Esophagus squamous epithelium (tissue), 5 donors: ENCODE measurements around the gene DAZAP2. TPM values are rescaled to one million over a fixed set of nuclear protein-coding genes. Genes with fewer than 3 reads are reported as not detected.

Experiments
- DNase-seq: peaks from one replicate; lab custom pipeline; 2025; lab: John Stamatoyannopoulos, UW
- H3K27ac ChIP-seq, 4 donors: fragments of 200-600 bp; sonication (generic); one replicate each; pipeline ENCODE4 v1.5.1; 2016 to 2019; ENCODE audit warnings: mild to moderate bottlenecking in 1 of 4
- H3K27me3 ChIP-seq, 4 donors: fragments of 200-600 bp; sonication (generic); 1 replicate in 3 of 4; 2 replicates in 1 of 4; pipeline versions ENCODE4 v1.5.1 to v1.6.0; 2017 to 2021; ENCODE audit warnings: antibody characterized with exemption in 1 of 4
- H3K36me3 ChIP-seq, 3 donors: fragments of 200-600 bp; sonication (generic); one replicate each; pipeline ENCODE4 v1.5.1; 2016 to 2019
- H3K4me1 ChIP-seq, 3 donors: fragments of 200-600 bp; sonication (generic); one replicate each; pipeline ENCODE4 v1.5.1; 2017 to 2019
- H3K4me3 ChIP-seq, 4 donors: fragments of 200-600 bp; sonication (generic); 1 replicate in 3 of 4; 2 replicates in 1 of 4; pipeline ENCODE4 v1.5.1; 2016 to 2019; ENCODE audit warnings: mild to moderate bottlenecking in 2 of 4, moderate library complexity in 1 of 4
- H3K9me3 ChIP-seq, 3 donors: fragments of 200-600 bp; sonication (generic); one replicate each; pipeline ENCODE4 v1.5.1; 2016 to 2019
- POLR2A ChIP-seq, 4 donors: fragments of 450-650 bp; IDR thresholded peaks; one replicate each; pipeline ENCODE4 v1.6.1; 2017; ENCODE audit warnings: antibody characterized with exemption in 4 of 4, mild to moderate bottlenecking in 4 of 4, moderate library complexity in 3 of 4
- WGBS, 2 donors: methylation state at CpG; one replicate each; pipeline ENCODE4 v1.1.5; 2018; 5-methylcytosine and 5-hydroxymethylcytosine counted together
- intact Hi-C: fragments of 100-400 bp; cut with DNase I; formaldehyde crosslinking; loops from one replicate; pipeline ENCODE4 v1.15.0; 2022
- total RNA-seq, 4 donors: library from RNA; depleted of rRNA; stranded (reverse); fragments of >200 nt; gene quantifications; one replicate each; pipeline ENCODE4 v1.1.0, GENCODE V29; 2016
- TF ChIP-seq, protein P1 (sequence below), 6 experiments: fragments of 450-650 bp in 4 of 6; fragments of 200-600 bp in 2 of 6; sonication (generic) in 2 of 6; IDR thresholded peaks; one replicate each; pipeline ENCODE4 v1.5.1; 2016 to 2019; ENCODE audit warnings: antibody characterized with exemption in 6 of 6, mild to moderate bottlenecking in 4 of 6, moderate library complexity in 4 of 6
- donor health status: DM: yes; HTN: yes; CAD: no.

Gene DAZAP2
- total RNA-seq, 4 donors from 2014 or later, result 156 to 261 (median 188) TPM

GRCh38 chr12:51229116-51229809 lies 9.4 kb upstream of the DAZAP2 start:
- TF ChIP-seq, protein P1, sequence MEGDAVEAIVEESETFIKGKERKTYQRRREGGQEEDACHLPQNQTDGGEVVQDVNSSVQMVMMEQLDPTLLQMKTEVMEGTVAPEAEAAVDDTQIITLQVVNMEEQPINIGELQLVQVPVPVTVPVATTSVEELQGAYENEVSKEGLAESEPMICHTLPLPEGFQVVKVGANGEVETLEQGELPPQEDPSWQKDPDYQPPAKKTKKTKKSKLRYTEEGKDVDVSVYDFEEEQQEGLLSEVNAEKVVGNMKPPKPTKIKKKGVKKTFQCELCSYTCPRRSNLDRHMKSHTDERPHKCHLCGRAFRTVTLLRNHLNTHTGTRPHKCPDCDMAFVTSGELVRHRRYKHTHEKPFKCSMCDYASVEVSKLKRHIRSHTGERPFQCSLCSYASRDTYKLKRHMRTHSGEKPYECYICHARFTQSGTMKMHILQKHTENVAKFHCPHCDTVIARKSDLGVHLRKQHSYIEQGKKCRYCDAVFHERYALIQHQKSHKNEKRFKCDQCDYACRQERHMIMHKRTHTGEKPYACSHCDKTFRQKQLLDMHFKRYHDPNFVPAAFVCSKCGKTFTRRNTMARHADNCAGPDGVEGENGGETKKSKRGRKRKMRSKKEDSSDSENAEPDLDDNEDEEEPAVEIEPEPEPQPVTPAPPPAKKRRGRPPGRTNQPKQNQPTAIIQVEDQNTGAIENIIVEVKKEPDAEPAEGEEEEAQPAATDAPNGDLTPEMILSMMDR (IDR thresholded peaks at IDR 0.05), result no peak
- no peak for TF ChIP-seq POLR2A (IDR thresholded peaks at IDR 0.05)
- Histone ChIP-seq H3K4me1 (no peaks in the 10 kb centered on the region), H3K4me3 (no peak overlapping the region), H3K27me3 (no peaks in the 10 kb centered on the region), H3K36me3 (no peaks in the 10 kb centered on the region), H3K27ac (no peak overlapping the region), H3K9me3 (no peaks in the 10 kb centered on the region)
- WGBS, 2 donors, result 92 to 93% methylated on average over 7 of the region's 7 CpGs
- no peak for DNase-seq
- intact Hi-C loops, result no loop called here

- intact Hi-C loops, result no loop called here
- no peak for TF ChIP-seq POLR2A (IDR thresholded peaks at IDR 0.05)
- TF ChIP-seq, protein P1 (IDR thresholded peaks at IDR 0.05), result no peak
- DNase-seq, result no peak
- Histone ChIP-seq H3K36me3 (no peaks in the 10 kb centered on the region), H3K27me3 (no peaks in the 10 kb centered on the region), H3K4me3 (no peak overlapping the region), H3K9me3 (no peaks in the 10 kb centered on the region), H3K4me1 (peaks cover 0 to under 1% (median 0%) of the 10 kb centered on the region in 3 donors), H3K27ac (no peak overlapping the region)
Observed at GRCh38 chr12:51232642-51233041, 6.0 kb upstream of the DAZAP2 start.

DNA sequence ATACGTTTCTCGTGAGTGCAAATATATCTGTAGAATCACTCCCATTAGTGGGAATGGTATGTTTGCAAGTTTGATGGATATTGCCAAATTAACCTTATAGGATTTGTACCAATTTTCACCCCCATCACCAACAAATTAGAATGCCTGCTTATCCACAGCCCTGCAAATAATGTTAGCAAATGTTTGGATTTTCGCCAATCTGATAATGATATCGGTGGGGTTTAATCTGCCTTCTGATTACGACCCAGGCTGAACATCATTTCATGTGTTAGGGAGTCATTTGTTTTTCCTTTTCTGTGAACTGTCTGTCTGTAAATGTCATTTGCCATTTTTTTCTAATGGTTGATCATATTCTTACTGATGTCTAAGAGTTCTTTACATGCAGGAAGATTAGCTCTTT lies 4.1 kb upstream of the DAZAP2 start:
- Histone ChIP-seq H3K4me3 (no peak overlapping the region), H3K27ac (no peak overlapping the region), H3K4me1 (peaks cover 0 to 10% (median 5%) of the 10 kb centered on the region in 3 donors), H3K36me3 (no peaks in the 10 kb centered on the region), H3K9me3 (no peaks in the 10 kb centered on the region), H3K27me3 (no peaks in the 10 kb centered on the region)
- no peak for DNase-seq
- intact Hi-C loops, result no loop called here
- TF ChIP-seq, protein P1 (IDR thresholded peaks at IDR 0.05), result no peak
- TF ChIP-seq POLR2A (IDR thresholded peaks at IDR 0.05), result no peak
- WGBS, 2 donors, result 77 to 79% methylated on average over 5 of the region's 5 CpGs

DNA sequence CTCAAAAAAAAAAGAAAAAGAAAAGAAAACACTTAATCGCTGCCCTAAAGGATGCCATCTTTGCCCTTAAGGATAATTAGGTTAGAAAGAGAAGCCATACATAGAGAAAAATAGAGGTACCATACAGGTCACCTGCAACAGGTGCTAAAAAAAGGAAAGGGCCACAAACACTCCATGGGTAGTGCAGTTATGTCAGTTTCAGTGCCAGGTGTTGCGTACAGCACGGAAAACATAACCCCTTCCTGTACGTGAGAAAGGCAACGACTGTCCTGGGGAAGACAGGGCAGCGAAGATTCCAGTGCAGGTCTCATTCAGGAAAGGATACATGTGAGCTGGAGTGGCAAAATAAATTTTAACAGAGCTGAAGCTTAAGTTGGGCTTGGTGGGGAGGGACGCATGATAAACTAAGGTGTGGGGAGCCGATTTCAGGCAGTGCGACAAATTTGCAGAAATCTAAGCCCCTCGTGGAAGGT lies 553 bp upstream of the DAZAP2 start:
- DNase-seq, result no peak
- WGBS, 2 donors, result 6 to 9% methylated on average over 10 of the region's 10 CpGs
- H3K4me1 ChIP-seq, result peaks cover 5 to 44% (median 17%) of the 10 kb centered on the region in 3 donors
- H3K36me3 ChIP-seq, result peaks cover 8 to 31% (median 15%) of the 10 kb centered on the region in 3 donors
- peak overlapping the region; percentile 100 for H3K27ac ChIP-seq
- intact Hi-C loops, result no loop called here
- no peaks in the 10 kb centered on the region for H3K9me3 ChIP-seq
- peak overlapping the region; percentile 98 to 99 (median 99) for H3K4me3 ChIP-seq
- H3K27me3 ChIP-seq, result no peaks in the 10 kb centered on the region
- TF ChIP-seq, protein P1 (IDR thresholded peaks at IDR 0.05), result no peak
- TF ChIP-seq POLR2A (IDR thresholded peaks at IDR 0.05), result no peak

GRCh38 chr12:51240971-51241370 lies 2.3 kb downstream of the DAZAP2 start:
- Histone ChIP-seq H3K27me3 (no peaks in the 10 kb centered on the region), H3K9me3 (no peaks in the 10 kb centered on the region), H3K4me3 (no peak overlapping the region), H3K36me3 (peaks cover 9 to 60% (median 20%) of the 10 kb centered on the region in 3 donors), H3K27ac (no peak overlapping the region), H3K4me1 (peaks cover 5 to 48% (median 17%) of the 10 kb centered on the region in 3 donors)
- 48 to 53% methylated on average over 2 of the region's 2 CpGs for WGBS, 2 donors
- intact Hi-C loops, result no loop called here
- TF ChIP-seq, protein P1 (IDR thresholded peaks at IDR 0.05), result no peak
- TF ChIP-seq POLR2A (IDR thresholded peaks at IDR 0.05), result no peak
- DNase-seq, result no peak
